NCI-H2171 treated with DMSO at 0.1 percent for 48 hours (cell line): ENCODE results near the gene PCP4.

Source experiments
- DNase-seq: peaks from one replicate; lab custom pipeline; 2025; lab: John Stamatoyannopoulos, UW

PCP4 gene

DNA sequence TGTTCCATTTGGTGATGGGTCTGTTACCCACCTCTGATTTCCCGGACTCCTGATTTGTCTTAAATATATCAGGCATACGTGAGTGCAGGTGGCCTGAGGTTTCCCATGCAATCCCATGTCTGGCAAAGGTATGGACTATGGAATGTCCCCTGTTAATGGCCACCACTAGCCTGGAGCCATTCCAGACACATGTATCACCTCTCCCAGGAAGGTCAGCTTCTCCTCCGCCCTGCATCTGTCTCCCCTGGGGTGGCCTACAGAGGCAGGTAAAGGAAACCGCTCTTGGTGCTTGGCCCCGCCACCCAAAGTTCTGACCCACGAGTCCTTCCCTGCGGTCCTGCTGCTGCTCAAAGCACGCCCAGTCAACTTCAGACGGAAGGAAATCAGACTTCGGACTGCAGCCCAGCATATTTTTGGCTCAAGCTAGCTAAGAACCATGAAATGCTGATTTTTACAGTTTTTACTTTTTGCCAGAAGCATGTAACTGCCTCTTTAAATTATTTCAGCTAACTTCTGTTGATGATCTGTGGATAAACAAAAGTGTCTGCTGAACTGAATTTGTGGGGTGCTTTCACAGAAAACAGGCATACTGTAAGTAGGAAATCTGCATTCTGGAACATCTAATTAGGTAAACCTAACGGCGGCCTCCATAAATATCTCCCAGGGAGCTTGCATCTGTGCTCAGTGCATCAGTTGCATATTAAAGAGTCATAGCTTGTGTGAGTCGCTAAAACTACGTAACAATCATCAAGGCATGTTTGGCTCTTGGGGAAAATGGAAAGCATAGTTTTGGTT is 105.9 kb downstream of the PCP4 start:
- DNase-seq: no peak

DNA sequence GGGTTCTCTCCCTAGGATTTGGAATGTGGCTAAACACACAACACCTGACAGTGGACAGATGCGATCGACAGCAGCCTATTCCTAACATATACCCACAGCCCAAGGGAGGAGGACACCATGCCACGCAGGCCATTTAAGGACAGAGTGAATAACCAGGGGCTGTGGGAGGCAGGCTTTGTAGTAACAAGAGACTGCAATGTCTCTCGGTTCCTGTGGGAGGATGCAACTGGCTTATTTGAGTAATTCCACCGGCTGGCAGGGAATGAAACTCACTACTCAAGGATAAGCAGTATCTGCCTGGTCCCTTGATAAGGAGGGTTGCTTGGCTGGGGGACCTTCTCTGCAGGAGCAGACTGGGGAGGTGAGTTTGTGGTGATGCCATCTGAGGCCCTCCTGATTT is 109.6 kb downstream of the PCP4 start:
- no peak for DNase-seq
